ENCODE measurements around the gene ADGRV1.
"Not testable (repeated sequence)": the region's sequence is repeated elsewhere in the genome, so short reads cannot be mapped to it uniquely, and the experiment has no call there.

The ADGRV1 gene

DNA sequence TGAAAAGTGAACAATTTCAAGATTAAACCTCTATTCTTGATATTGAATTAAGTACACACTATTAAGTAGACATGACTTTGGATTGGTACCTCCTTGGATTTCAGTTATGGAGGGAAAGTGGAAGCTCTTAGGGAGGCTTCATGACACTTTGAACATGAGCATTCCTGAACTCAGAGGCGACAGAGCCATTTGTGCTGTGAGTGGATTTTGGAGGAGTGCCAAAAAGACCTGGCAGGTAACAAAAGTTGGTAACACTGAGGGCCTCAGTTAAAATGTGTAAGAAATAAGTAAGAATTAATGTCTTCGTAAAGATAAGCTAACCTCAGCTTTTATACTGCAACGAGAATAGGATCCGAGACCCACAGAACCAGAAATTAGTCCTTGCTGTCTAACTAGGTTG is 467.9 kb downstream of the ADGRV1 start:
- no peak for DNase-seq (ENCODE audit: low read depth)

DNA sequence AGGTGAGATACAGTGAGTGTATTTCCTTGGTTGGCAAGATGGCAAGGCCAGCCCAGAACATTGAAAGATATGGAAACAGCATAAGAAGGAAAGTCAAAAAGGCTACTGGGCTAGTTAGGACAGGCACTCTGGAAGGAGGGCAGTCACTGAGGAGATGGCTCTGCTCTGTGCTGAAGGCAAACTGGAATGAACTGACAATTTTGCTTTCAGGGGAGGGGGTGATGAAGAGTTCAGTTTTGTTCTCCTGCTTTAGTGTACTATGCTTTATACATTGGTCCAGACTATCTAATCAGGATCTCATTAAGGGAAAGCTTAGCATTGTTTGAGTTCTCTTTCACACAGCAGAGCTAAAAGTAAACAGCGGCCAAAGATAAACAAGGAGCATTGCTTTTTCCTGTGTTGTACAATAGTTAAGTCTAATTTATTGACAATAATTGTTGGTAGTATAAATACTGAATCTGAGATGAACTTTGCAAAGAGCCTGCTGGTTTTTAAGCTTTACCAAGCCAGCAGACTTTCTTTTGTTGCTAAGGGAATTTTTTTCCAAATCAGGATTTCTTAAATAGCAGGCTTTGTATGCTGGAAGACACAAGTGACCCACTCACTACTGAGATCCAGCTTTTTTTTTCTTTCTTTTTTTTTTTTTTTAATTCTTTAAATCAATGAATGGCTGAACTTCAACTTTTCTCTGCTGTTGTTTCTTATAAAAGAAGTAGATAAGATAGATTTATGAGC is 469.0 kb downstream of the ADGRV1 start:
- no peak for DNase-seq (ENCODE audit: low read depth)

DNA sequence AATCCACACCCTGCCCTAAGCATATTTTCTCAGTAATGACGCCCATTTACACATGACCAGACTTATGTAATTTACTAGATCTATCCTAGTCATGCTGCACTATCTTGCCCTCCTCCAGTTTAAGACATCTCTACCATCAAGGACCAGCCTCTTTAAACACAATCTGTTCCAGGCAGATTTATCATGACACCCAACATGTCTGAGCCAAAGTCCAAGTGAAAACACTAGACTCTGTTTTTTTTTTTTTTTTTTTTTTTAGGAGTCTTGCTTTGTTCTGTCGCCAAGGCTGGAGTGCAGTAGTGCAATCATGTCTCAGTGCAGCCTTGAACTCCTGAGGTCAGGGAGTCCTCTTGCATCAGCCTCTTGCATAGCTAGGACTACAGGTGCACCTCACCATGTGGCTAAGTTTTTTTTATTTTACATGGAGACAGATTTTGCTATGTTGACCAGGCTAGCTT is 469.9 kb downstream of the ADGRV1 start:
- DNase-seq (ENCODE audit: low read depth) = no peak

DNA sequence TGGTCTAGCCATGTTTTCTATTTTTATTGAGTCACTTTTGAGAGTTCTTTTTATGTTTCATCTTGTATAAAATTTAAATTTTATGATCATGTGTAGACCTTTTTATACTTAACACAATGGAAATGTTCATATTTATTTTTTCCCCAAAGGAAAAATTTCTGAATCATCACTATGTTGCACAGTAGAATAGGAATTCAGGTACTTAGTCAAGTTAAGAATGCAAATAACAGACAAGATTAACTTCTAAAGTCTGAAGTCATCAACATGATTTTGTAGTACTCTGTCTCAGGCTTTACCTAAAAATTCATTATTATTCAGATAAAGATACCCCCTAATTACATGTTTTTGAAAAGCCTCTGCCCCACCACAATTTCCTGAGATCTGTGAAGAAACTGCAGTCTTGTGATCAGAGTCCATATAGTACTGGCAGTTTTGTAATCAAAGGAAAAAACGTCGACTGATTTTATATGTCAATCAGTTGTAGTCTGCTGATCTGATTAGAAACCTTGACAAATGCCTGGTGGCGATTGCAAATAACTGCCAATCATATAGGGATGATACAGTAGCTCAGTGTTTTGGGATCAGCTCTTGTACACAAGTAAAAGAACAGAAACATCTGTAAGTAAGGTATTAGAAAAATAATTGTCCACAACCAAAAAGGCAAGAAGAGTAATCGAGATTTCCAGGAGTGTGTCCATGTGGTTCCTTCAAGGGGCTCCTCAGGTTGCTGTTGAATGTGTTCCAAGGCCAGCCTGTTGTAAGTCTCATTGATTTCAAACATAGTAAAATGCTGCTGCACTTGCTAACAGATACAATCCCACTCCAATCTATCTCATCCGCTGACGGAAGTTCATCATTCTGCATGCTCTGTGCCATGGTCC is 472.2 kb downstream of the ADGRV1 start:
- no peak for DNase-seq (ENCODE audit: low read depth)

DNA sequence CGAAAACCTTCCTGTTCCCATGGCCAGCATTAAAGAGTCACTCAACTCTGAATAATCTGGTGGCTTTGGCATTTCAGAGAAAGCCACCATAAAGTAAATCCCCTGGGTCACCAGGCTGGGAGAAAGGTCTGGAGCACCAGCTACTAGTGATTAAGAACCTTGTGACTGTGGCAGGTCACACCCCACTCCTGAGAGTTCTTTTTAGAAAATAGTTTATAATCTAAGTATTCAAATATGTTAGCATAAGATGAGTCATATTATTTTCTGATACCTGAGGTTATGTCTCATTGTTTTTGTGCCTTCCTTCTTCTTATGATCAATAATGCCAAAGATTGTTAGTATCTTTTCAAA is 472.8 kb downstream of the ADGRV1 start:
- no peak for DNase-seq (ENCODE audit: low read depth)

DNA sequence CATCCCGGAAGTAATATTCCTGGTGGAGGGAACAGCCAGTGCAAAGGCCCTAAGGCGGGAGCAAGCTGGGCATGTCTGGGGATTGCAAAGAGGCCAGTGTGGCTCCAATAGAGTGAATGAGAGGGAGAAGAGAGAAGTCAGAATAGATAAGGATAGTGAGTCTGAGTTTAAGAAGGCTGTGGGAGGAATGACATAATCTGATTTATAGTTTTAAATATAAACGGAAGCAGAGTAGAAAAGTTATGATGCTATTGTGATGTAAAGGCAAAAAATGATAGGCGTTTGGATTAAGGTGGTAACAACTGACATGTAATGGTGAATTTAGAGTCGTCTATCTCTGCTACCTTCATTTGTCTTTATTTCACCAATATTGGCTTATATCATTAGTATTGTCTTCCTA is 473.5 kb downstream of the ADGRV1 start:
- DNase-seq (ENCODE audit: low read depth) = no peak

DNA sequence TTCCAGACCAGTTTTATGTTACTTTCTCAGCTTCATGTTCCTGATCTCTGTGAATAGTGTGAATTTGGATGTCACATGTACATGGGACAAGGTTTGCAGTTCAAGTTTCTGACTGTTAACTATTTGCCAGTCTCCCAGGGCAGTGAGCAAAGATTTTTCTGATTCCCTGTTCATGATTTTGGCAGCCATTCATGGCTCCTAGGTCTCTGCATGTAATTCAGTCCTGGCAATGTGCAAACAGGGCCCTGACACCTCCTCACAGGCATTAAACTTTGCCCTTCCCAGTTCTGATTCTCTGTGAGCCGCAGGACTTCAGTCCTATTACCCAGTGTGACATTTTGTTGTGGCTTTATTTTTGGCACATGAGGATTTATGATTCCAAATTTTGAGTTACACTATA is 474.8 kb downstream of the ADGRV1 start:
- DNase-seq (ENCODE audit: low read depth) = no peak

DNA sequence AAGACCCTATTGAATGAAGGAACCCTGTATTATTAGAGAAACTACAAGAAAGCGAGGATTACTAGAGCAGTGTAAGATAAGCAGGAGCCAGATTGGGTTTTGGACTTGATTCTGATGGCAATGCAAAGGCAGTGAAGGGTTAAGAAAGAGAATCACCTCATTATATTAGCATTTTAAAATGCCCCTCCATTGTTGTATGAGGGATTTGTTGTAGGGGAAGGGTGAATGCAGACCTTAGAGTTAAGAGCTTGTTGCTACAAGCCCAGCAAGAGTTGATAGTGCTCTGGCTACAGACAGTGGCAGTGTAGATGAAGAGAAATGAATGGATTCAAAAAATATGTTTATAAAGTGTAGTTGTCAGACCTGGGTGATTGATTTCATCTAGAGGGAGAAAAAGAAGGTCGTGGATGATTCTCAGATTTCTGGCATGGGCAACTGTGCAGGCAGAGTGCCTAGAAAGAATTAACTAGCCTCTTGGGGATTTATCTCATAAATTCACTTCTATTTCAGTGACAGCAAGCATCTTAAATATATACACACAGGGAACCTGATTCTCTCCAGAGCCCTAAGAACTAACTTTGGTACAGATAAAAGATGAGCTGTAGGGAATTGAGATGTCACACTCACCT is 479.7 kb downstream of the ADGRV1 start:
- no peak for DNase-seq (ENCODE audit: low read depth)

DNA sequence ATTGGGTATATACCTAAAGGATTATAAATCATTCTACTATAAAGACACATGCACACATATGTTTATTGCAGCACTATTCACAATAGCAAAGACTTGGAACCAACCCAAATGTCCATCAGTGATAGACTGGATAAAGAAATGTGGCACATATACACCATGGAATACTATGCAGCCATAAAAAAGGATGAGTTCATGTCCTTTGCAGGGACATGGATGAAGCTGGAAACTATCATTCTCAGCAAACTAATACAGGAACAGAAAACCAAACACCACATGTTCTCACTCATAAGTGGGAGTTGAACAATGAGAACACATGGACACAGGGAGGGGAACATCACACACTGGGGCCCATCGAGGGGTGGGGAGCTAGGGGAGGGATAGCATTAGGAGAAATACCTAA is 482.5 kb downstream of the ADGRV1 start:
- not testable (repeated sequence) for DNase-seq (ENCODE audit: low read depth)

DNA sequence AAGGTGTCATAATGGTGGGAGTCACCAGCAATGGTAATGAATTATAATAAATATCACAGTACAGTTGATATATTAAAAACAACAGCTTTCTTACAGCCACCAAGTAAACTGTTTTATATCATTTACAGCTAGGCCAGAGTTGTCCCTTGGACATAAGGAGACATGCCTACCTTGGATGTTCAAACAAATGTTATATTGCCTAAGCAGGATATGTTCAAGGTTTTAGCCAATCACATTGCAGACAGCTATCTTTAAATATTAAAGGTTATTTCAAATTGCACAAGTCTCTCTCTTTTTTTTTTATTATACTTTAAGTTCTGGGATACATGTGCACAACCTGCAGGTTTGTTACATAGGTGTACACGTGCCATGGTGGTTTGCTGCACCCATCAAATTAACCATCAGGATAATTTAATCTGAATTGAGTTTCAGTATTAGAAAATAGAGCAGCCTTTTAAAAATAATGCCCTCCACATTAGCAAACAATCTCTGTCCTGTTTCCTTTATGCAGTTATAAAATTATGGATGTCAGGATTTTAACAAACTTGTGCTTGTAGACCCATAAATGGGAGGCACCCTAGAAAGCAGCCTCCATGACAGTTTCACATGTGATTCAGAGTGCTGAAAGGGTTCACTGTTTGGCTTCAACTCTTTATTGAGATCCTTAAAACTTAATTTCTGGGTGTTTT is 483.8 kb downstream of the ADGRV1 start:
- no peak for DNase-seq (ENCODE audit: low read depth)

DNA sequence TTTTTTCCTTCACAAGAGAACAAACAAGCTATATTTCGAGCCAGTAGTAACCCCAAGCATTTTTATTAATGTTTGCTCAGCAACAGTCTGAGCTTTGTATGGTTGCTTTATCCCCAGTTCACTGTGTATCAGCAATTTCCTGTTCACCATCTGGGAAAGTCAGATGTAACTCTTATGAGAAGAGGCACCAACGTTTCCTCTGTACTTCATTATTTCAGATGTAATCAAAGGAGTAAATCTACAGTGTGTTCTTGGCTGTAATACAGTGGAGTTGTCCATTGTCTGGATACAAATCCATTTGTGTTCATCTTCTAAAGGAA is 484.3 kb downstream of the ADGRV1 start:
- no peak for DNase-seq (ENCODE audit: low read depth)

DNA sequence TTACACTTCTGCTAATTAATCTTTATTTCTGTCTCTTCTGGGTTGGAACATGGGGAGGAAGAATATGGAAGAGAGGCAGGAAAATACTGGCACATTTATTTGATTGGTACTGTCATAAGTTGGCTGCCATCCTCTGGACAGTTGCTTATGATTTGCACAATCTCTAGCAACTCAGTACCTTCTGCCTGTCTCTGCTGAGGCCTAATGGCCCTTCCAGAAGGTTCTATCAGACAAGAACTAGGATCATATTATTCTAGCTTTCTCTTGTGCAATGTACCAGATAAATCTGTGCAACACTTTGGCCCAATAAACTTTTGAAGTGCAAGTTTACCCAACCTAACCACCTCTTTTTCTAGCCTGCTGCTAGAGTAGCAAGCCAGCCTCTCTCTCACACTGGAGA is 489.5 kb downstream of the ADGRV1 start:
- no peak for DNase-seq (ENCODE audit: low read depth)

DNA sequence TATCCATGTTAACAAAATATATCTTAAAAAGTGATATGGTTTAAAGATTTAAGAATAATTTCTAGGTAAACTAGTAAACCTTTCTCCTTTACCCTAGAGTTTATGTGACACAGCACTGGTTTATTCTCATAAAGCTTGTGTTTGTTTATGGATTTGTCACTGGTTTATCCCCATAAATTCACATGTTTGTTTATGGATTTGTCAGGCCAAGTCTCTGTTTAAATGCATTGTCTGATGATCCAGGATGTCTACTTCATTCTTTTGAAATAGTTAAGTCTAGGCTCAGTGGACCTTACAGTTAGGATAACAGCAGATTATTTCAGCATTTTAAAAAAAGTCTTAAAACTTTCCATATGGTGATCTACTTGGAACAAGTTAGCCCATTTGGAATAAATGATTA is 490.5 kb downstream of the ADGRV1 start:
- no peak for DNase-seq (ENCODE audit: low read depth)

DNA sequence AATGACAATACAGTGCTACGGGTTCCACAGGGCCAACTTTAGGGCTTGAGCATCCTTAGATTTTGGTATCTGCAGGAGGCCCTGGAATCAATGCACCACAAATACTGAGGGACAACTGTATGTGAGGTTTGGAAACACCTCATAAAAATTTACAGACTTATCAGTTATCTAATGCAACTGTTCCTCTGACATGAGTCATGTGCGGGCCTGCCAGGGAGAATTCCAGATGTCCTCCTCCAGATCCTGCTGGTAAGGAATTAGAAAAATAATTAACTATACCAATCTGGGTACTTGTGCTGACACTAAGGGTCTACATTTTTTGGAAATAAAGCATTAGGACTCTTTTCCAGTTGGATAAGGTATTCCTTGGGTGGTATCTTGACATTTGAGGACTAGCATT is 491.2 kb downstream of the ADGRV1 start:
- DNase-seq (ENCODE audit: low read depth) = no peak

DNA sequence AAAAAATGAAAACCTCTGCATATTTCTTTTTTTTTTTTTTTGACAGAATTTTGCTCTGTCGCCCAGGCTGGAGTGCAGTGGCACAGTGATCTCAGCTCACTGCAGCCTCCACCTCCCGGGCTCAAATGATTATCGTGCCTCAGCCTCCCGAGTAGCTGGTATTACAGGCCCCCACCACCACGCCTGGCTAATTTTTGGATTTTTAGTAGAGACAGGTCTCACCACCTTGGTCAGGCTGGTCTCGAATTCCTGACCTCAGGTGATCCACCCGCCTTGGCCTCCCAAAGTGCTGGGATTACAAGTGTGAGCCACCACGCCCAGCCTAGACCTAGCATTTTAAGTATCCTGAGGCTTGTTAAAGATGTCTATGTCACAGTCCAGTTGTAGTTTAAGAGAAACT is 493.8 kb downstream of the ADGRV1 start:
- not testable (repeated sequence) for DNase-seq (ENCODE audit: low read depth)

DNA sequence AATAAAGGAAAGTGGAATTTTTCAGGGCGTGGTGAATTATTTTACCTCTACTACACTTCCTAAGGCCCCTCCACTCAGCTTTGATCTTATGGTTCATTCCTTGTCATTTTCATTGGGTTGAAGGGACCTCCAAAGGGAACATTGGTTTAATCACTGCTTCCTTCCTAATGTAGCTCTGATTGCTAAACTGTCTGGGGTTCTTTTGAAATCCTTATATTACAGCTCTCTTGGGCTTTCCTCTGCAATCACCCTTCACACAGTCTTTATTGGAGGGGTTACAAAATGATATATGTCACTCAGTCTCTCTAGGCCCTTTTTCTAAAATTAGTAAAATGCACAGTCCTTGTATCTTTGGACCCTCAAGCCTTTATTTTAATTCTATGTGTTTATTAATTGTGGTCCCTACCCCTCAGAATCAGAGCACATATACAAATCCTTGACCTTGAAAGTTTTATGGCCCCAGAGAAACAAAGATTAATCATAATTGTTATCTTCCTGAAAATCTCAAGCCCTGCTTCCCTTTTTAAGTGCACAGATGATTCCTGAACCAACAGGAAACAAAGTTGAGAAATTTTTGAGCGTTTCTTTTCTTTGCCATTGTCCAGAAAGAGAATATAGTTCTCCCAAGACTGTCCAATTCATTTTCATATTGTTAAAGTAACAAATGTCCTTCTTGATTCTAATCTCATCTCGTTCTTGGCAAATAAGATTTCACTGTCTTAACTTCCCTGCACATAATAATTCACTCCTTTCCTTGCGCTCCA is 494.6 kb downstream of the ADGRV1 start:
- DNase-seq (ENCODE audit: low read depth) = no peak

DNA sequence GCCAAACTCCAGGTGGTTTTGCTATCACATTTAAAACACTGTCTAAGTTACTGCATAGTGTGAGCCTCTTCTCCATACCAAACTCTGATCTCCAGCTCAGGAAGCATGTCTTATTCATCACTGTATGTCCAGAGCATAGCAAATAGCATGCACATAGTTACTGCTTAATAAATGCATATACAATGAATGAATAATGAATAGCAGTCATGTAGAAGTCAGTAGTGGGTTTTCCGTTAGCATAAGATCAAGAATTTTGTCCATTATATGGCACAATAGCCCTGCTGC is 495.1 kb downstream of the ADGRV1 start:
- no peak for DNase-seq (ENCODE audit: low read depth)

DNA sequence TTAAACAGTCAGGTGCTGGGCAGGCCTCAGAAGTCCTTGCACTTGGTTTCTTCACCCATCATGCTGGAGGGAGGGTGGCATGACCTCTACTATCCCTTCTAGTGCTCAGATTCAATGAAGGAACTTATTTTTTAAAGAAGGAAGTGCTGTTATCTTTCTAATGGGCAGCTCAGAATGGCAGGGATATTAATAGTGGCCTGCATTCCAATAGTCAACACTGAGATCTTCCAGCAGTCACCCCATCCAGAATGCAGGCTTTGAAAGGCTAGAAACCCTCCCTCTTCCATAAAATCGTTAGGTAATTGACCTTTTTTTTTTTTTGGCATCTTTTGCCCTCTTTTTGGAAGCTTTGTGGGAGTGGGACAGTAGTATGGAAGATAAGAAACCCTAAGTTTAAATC is 499.6 kb downstream of the ADGRV1 start:
- DNase-seq (ENCODE audit: low read depth) = no peak

DNA sequence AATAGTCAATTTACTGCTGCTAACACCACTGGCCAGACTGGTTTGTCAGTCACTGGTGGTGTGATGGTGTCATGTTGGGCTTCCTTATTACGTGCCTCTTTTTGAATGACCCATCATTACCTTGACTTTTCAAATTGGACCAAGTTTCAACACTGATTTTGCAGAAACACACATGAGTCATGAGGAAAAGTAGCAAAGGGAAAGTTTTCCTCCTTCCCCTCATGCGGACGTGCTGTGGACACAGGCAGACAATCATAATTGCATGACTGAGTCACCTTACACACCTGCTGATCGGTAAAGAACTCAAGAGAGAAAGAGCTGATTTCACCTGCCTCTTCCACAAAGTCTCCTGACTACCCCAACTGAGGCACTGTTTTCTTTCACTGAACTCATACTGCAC is 500.0 kb downstream of the ADGRV1 start:
- DNase-seq (ENCODE audit: low read depth) = no peak

DNA sequence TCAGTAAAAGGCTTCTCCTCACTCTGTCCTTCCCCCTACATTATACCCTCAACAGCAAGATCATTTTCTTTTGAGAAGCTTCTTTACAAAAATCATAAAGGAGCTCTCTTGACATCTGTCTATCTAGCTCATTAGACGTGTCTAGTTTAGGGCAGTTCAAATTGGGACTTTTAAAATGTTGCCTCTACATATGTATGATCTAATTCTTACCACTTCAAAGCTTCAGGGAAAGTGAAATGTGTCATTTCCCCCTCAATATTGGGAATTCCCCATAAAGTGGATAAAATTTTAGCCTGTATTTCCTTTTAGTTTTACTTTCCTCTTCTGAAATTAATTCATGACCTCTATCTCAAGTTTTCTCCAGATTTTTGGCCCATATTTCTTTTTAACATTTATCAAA is 500.8 kb downstream of the ADGRV1 start:
- DNase-seq (ENCODE audit: low read depth) = no peak

DNA sequence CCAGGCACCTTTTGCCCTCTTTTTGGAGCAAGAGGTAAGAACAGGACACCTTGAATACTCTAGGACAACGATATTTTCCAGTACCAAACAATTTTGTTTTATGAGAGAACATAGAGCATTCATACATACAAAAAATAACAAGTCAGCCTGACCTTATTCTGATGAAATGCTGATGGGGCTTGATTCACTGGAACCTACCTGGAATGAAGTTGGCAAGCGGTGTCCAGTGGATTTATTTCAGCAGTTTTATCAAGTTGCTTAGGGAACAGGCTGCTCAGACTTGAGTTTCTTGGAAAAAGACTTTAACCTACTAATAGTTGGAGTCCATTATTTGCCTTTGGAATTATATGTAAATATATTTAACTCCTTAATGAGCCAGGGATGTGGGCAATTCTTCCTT is 502.5 kb downstream of the ADGRV1 start:
- no peak for DNase-seq (ENCODE audit: low read depth)

DNA sequence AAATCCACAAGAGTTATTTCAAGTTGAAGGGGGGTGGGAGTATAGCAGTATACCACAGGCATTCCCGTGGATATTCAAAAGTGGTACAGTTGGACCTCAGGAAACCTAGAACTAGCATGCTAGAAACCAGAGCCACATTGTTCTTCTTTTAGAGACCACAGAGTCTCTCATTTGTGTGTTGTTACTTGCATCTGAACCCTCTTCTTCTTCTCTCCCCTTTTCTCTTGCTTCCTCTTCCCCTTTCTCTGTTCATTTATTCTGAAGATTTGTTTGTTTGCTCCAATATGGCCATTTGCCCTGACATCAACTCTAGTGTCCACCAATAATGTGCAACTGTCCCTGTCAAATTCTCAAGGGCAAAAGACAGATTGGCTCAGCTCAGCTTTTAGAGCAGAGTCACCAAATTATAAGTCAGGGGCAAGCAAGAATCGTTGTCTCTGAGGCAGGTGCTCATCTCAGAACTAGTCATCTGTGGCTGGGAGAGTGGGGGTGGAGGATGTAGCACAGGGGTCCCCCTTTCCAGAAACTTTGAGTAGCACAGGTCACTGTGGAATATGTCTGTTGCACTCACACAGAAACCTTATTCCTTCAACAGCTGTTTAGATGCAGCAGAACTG is 503.5 kb downstream of the ADGRV1 start:
- no peak for DNase-seq (ENCODE audit: low read depth)

Measured in stimulated activated CD8-positive, alpha-beta memory T cell treated with anti-CD3 and anti-CD28 coated beads, Interleukin-4, amount 100 ng/mL, for 24 hours (primary cell).